Activated B cell treated with CpG ODN at 0.5 μM for 24 hours (primary cell): Measurements from ENCODE around the gene ROGDI. TPM values are rescaled to one million over a fixed set of nuclear protein-coding genes. Genes with fewer than 3 reads are reported as not detected.

Experiments used
- ATAC-seq: fragments of 200-7000 bp; cut with Tn5 transposase; one replicate; pipeline ENCODE4 v1.10.0; 2021; ENCODE audit warnings: low read depth, mild to moderate bottlenecking, moderate library complexity
- CTCF ChIA-PET: fragments of 350-600 bp; sonication (Branson Sonifier 250); formaldehyde crosslinking; loops from one replicate; lab custom pipeline; 2021; ENCODE audit warnings: antibody characterized with exemption; lab: Charles Lee
- POLR2A ChIA-PET: fragments of 350-600 bp; sonication (Branson Sonifier 250); formaldehyde crosslinking; loops from one replicate; lab custom pipeline; 2021; ENCODE audit warnings: antibody characterized with exemption; lab: Charles Lee
- DNase-seq: peaks from one replicate; pipeline ENCODE4 v3.0.0; 2022
- H3K27ac Mint-ChIP-seq: one replicate; pipeline ENCODE4 v1.8.0; 2020; ENCODE audit warnings: mixed read lengths
- H3K27me3 Mint-ChIP-seq: one replicate; pipeline ENCODE4 v1.8.0; 2021; ENCODE audit warnings: mixed read lengths
- H3K36me3 Mint-ChIP-seq: one replicate; pipeline ENCODE4 v1.8.0; 2021; ENCODE audit warnings: low read depth, mixed read lengths
- H3K4me1 Mint-ChIP-seq: one replicate; pipeline ENCODE4 v1.8.0; 2021; ENCODE audit warnings: mixed read lengths
- H3K4me3 Mint-ChIP-seq: one replicate; pipeline ENCODE4 v1.8.0; 2020; ENCODE audit warnings: mild to moderate bottlenecking, mixed read lengths
- H3K9me3 Mint-ChIP-seq: one replicate; pipeline ENCODE4 v1.8.0; 2020; ENCODE audit warnings: mixed read lengths
- intact Hi-C: fragments of 100-400 bp; cut with micrococcal nuclease; formaldehyde crosslinking; loops from one replicate; pipeline ENCODE4 v1.15.1; 2024
- total RNA-seq: library from RNA; stranded (reverse); gene quantifications from 2 replicates; pipeline ENCODE4 v1.2.3, GENCODE V29; 2022
- TF ChIP-seq, protein P1 (sequence below): fragments of 200-600 bp; IDR thresholded peaks from one replicate; pipeline ENCODE4 v1.8.0; 2022; ENCODE audit warnings: antibody characterized with exemption, mild to moderate bottlenecking

The ROGDI gene
- total RNA-seq, 1 donor from 2014 or later: 6.8 TPM

GRCh38 chr16:4776141-4776705 lies 26.2 kb downstream of the ROGDI start:
- intact Hi-C loops: no loop called here
- H3K36me3 Mint-ChIP-seq: no peaks in the 10 kb centered on the region
- ChIA-PET POLR2A (no interaction called here), CTCF (no interaction called here)
- TF ChIP-seq, protein P1, sequence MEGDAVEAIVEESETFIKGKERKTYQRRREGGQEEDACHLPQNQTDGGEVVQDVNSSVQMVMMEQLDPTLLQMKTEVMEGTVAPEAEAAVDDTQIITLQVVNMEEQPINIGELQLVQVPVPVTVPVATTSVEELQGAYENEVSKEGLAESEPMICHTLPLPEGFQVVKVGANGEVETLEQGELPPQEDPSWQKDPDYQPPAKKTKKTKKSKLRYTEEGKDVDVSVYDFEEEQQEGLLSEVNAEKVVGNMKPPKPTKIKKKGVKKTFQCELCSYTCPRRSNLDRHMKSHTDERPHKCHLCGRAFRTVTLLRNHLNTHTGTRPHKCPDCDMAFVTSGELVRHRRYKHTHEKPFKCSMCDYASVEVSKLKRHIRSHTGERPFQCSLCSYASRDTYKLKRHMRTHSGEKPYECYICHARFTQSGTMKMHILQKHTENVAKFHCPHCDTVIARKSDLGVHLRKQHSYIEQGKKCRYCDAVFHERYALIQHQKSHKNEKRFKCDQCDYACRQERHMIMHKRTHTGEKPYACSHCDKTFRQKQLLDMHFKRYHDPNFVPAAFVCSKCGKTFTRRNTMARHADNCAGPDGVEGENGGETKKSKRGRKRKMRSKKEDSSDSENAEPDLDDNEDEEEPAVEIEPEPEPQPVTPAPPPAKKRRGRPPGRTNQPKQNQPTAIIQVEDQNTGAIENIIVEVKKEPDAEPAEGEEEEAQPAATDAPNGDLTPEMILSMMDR: no peak
- no peaks in the 10 kb centered on the region for H3K27me3 Mint-ChIP-seq
- DNase-seq: no peak
- H3K27ac Mint-ChIP-seq: no peak overlapping the region
- H3K4me1 Mint-ChIP-seq: no peaks in the 10 kb centered on the region
- H3K4me3 Mint-ChIP-seq: no peak overlapping the region
- no peaks in the 10 kb centered on the region for H3K9me3 Mint-ChIP-seq
- ATAC-seq: no peak

- Mint-ChIP-seq H3K27ac (no peak overlapping the region), H3K27me3 (no peaks in the 10 kb centered on the region), H3K9me3 (no peaks in the 10 kb centered on the region), H3K4me1 (no peaks in the 10 kb centered on the region), H3K4me3 (no peak overlapping the region), H3K36me3 (no peaks in the 10 kb centered on the region)
- POLR2A ChIA-PET: interaction anchor here (0.6 kb wide), 1 partner anchor 15 kb away, joined by 4 read pairs; no protein-coding TSS in a partner anchor
- intact Hi-C loops: no loop called here
- DNase-seq (no peak), ATAC-seq (no peak)
- CTCF ChIA-PET: no interaction called here
- TF ChIP-seq, protein P1: no peak
Observed at GRCh38 chr16:4775005-4775404, 27.4 kb downstream of the ROGDI start.

DNA sequence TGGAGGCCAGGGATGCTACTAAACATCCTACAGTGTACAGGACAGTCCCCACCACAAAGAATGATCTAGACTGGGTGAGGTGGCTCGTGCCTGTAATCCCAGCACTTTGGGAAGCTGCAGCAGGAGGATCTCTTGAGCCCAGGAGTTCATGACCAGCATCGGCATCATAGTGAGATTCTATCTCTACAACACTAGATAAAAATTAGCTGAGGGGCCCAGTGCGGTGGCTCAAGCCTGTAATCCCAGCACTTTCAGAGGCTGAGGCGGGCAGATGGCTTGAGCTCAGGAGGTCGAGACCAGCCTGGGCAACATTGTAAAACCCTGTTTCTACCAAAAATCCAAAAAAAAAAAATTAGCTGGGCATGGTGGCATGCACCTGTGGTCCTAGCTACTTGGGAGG lies 30.1 kb downstream of the ROGDI start:
- TF ChIP-seq, protein P1: no peak
- H3K9me3 Mint-ChIP-seq: no peaks in the 10 kb centered on the region
- no peak for ATAC-seq
- H3K27ac Mint-ChIP-seq: no peak overlapping the region
- no peaks in the 10 kb centered on the region for H3K27me3 Mint-ChIP-seq
- H3K4me3 Mint-ChIP-seq: no peak overlapping the region
- H3K36me3 Mint-ChIP-seq: no peaks in the 10 kb centered on the region
- H3K4me1 Mint-ChIP-seq: peaks cover 12% of the 10 kb centered on the region
- DNase-seq: no peak
- intact Hi-C loops: no loop called here
- POLR2A ChIA-PET: interaction anchor here (0.7 kb wide), 1 partner anchor 53 kb away, joined by 3 read pairs; no protein-coding TSS in a partner anchor
- CTCF ChIA-PET: interaction anchor here (0.7 kb wide), 1 partner anchor 513 kb away, joined by 3 read pairs; no protein-coding TSS in a partner anchor

- TF ChIP-seq, protein P1: no peak
- no peak for DNase-seq
- H3K27me3 Mint-ChIP-seq: no peaks in the 10 kb centered on the region
- H3K9me3 Mint-ChIP-seq: no peaks in the 10 kb centered on the region
- ChIA-PET POLR2A (no interaction called here), CTCF (interaction anchor here (0.7 kb wide), 1 partner anchor 513 kb away, joined by 3 read pairs; no protein-coding TSS in a partner anchor)
- H3K4me1 Mint-ChIP-seq: peaks cover 16% of the 10 kb centered on the region
- no peak for ATAC-seq
- H3K36me3 Mint-ChIP-seq: no peaks in the 10 kb centered on the region
- no peak overlapping the region for H3K27ac Mint-ChIP-seq
- no peak overlapping the region for H3K4me3 Mint-ChIP-seq
- intact Hi-C loops: no loop called here
Observed at GRCh38 chr16:4771646-4772045, 30.8 kb downstream of the ROGDI start.

GRCh38 chr16:4769306-4769638 lies 33.2 kb downstream of the ROGDI start:
- H3K9me3 Mint-ChIP-seq: no peaks in the 10 kb centered on the region

More at GRCh38 chr16:4769306-4769638, 33.2 kb downstream of the ROGDI start:
- H3K27ac Mint-ChIP-seq: peak overlapping the region; percentile 91
- H3K36me3 Mint-ChIP-seq: peaks cover 2% of the 10 kb centered on the region
- ATAC-seq (no peak), DNase-seq (no peak)
- CTCF ChIA-PET: no interaction called here
- intact Hi-C loops: no loop called here
- POLR2A ChIA-PET: interaction anchor here (1.3 to 2.4 kb wide), 5 partner anchors 9 to 153 kb away, joined by 3 to 21 read pairs (median 8); partner anchors contain the start of genes ANKS3, DNAAF8, NUDT16L1 and ROGDI
- H3K4me1 Mint-ChIP-seq: peaks cover 24% of the 10 kb centered on the region
- peak overlapping the region; percentile 93 for H3K4me3 Mint-ChIP-seq
- TF ChIP-seq, protein P1: no peak
- H3K27me3 Mint-ChIP-seq: no peaks in the 10 kb centered on the region
